Bronchial epithelial cell (primary cell): ENCODE measurements around the gene NR6A1. TPM values are rescaled to one million over a fixed set of nuclear protein-coding genes. Genes with fewer than 3 reads are reported as not detected.

ENCODE experiments used
- DNase-seq: peaks from one replicate; pipeline ENCODE4 v3.0.0-alpha.2; 2010; ENCODE audit warnings: low read depth
- FAIRE-seq: peaks from 2 replicates; lab custom pipeline; 2011; peaks lifted over from hg19 to GRCh38; lab: Jason Lieb, UNC
- H3K27me3 ChIP-seq: 2 replicates; pipeline ENCODE4 v1.5.1; 2011; ENCODE audit warnings: low read length; ENCODE audit not compliant: control insufficient read depth, insufficient read depth
- H3K36me3 ChIP-seq: 2 replicates; pipeline ENCODE4 v1.5.1; 2011; ENCODE audit warnings: low read length; ENCODE audit not compliant: control insufficient read depth, insufficient read depth
- H3K4me3 ChIP-seq: 2 replicates; pipeline ENCODE4 v1.5.1; 2011; ENCODE audit warnings: mild to moderate bottlenecking, low read depth, low read length, control low read depth
- total RNA-seq: library from RNA; depleted of rRNA; stranded (reverse); fragments of >200 nt; gene quantifications from 2 replicates; pipeline ENCODE4 v1.2.1, GENCODE V29; 2014
- TF ChIP-seq, protein P1 (sequence below): IDR thresholded peaks from 2 replicates; pipeline ENCODE4 v1.5.1; 2011; ENCODE audit warnings: mild to moderate bottlenecking, moderate library complexity, low read length, control low read depth, inconsistent platforms; ENCODE audit not compliant: insufficient read depth, severe bottlenecking

NR6A1 gene
- total RNA-seq, 1 donor from 2014 or later: 2.9 TPM

- Histone ChIP-seq H3K36me3 (no peaks in the 10 kb centered on the region), H3K4me3 (no peak overlapping the region), H3K27me3 (peaks cover 8% of the 10 kb centered on the region)
- DNase-seq (no peak), FAIRE-seq (no peak)
- TF ChIP-seq, protein P1, sequence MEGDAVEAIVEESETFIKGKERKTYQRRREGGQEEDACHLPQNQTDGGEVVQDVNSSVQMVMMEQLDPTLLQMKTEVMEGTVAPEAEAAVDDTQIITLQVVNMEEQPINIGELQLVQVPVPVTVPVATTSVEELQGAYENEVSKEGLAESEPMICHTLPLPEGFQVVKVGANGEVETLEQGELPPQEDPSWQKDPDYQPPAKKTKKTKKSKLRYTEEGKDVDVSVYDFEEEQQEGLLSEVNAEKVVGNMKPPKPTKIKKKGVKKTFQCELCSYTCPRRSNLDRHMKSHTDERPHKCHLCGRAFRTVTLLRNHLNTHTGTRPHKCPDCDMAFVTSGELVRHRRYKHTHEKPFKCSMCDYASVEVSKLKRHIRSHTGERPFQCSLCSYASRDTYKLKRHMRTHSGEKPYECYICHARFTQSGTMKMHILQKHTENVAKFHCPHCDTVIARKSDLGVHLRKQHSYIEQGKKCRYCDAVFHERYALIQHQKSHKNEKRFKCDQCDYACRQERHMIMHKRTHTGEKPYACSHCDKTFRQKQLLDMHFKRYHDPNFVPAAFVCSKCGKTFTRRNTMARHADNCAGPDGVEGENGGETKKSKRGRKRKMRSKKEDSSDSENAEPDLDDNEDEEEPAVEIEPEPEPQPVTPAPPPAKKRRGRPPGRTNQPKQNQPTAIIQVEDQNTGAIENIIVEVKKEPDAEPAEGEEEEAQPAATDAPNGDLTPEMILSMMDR: no peak
These were observed 275.7 kb downstream of the NR6A1 start for GRCh38 chr9:124495126-124496074.

DNA sequence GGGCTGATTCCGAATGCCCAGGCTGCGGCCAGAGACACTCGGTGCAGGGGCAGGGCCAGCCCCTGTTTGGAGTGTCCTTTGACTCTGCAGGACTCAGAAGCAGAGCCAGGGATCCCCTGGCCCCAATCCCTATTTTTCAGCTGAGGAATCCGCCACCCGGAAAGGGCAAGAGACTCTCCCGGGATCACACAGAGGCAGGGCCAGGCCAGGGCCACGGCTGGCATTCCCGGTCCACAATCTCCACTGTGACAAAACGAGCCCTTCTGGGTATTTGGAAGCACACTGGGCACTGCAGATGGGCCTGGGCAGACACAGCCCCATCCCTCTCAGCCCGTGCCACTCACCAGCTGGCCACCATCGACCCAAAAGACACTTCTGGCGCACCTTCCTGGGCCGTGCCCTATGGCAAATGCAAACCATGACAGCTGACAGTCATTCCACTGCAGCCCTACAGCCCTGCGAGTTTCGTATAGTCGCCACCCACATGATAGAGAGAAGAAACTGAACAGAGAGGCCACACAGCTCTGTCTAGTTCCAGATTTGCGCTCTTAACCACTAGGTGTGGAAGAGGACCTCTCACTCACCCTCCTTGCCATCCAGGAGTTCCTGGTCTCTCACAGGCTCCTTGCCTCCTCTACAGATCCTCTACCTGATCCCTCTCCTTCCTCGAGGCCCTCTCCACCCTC is 277.2 kb downstream of the NR6A1 start:
- TF ChIP-seq, protein P1: no peak
- FAIRE-seq (peak; percentile 47), DNase-seq (no peak)
- Histone ChIP-seq H3K36me3 (no peaks in the 10 kb centered on the region), H3K4me3 (no peak overlapping the region), H3K27me3 (peaks cover 8% of the 10 kb centered on the region)

- Histone ChIP-seq H3K4me3 (no peak overlapping the region), H3K27me3 (peaks cover 8% of the 10 kb centered on the region), H3K36me3 (no peaks in the 10 kb centered on the region)
- TF ChIP-seq, protein P1: no peak
- no peak for DNase-seq
- no peak for FAIRE-seq
These were observed 277.9 kb downstream of the NR6A1 start for GRCh38 chr9:124493218-124493617.

GRCh38 chr9:124492818-124493217 is 278.3 kb downstream of the NR6A1 start:
- DNase-seq (no peak), FAIRE-seq (no peak)
- Histone ChIP-seq H3K4me3 (no peak overlapping the region), H3K27me3 (peaks cover 7% of the 10 kb centered on the region), H3K36me3 (no peaks in the 10 kb centered on the region)
- TF ChIP-seq, protein P1: no peak

GRCh38 chr9:124491049-124491975 is 279.8 kb downstream of the NR6A1 start:
- no peak for DNase-seq
- TF ChIP-seq, protein P1: no peak
- Histone ChIP-seq H3K27me3 (peaks cover 18% of the 10 kb centered on the region), H3K36me3 (no peaks in the 10 kb centered on the region), H3K4me3 (no peak overlapping the region)
- peak; percentile 18 for FAIRE-seq
